Midbrain (tissue), 1 donor: ENCODE data around the gene PIGL.
"Not testable (repeated sequence)": the region's sequence is repeated elsewhere in the genome, so short reads cannot be mapped to it uniquely, and the experiment has no call there.

Experiments
- DNase-seq: peaks from one replicate; lab custom pipeline; 2025; lab: John Stamatoyannopoulos, UW

The PIGL gene

DNA sequence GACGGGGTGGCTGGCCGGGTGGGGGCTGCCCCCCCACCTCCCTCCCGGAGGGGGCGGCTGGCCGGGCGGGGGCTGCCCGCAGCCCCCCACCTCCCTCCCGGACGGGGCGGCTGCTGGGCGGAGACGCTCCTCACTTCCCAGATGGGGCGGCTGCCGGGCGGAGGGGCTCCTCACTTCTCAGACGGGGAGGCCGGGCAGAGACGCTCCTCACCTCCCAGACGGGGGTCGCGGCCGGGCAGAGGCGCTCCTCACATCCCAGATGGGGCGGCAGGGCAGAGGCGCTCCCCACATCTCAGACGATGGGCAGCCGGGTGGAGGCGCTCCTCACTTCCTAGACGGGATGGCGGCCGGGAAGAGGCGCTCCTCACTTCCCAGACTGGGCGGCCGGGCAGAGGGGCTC, 95.1 kb downstream of the PIGL start:
- not testable (repeated sequence) for DNase-seq

- DNase-seq: no peak
Observed at GRCh38 chr17:16313139-16314090, 96.4 kb downstream of the PIGL start.

DNA sequence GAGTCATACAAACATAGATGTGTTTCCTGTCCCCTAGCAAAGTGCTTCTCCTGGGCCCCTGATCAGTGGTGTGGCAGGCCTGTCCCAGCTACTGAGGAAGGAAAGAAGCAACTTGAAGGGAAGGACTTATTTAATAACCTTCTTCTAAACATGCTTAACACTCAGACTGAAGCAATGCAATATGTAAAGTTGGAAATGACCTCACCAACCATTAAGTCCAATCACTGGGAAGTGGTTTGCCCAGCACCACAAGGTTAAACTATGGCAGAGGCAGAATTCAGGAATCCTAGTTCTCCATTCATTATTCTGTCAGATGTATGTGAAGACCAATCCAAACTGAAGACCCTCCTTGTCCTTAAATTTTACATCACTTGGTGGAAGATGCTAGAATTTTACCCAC, 97.2 kb downstream of the PIGL start:
- no peak for DNase-seq

GRCh38 chr17:16314859-16315258, 97.8 kb downstream of the PIGL start:
- DNase-seq: no peak

GRCh38 chr17:16319969-16320368, 103.0 kb downstream of the PIGL start:
- DNase-seq: no peak

DNA sequence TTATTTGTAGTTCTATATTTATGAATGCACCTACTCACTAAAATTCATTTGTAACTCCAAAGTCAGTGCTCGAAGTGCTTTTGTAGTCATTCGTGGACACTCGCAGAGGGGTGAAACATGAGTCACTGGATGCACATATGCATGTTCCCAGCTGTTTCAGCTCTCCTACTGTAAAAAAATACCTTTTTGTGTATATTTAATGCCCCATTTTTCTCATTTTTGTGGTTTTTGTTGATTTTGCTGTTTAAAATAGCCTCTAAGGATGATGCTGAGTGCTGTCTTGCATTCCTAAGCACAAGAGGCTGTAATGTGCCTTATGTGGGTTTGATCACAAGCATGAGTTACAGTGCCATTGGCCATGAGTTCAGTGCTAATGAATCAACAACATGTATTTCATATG, 105.6 kb downstream of the PIGL start:
- no peak for DNase-seq

GRCh38 chr17:16325964-16326363, 109.0 kb downstream of the PIGL start:
- DNase-seq: no peak

- no peak for DNase-seq
Observed at GRCh38 chr17:16327018-16327417, 110.0 kb downstream of the PIGL start.

DNA sequence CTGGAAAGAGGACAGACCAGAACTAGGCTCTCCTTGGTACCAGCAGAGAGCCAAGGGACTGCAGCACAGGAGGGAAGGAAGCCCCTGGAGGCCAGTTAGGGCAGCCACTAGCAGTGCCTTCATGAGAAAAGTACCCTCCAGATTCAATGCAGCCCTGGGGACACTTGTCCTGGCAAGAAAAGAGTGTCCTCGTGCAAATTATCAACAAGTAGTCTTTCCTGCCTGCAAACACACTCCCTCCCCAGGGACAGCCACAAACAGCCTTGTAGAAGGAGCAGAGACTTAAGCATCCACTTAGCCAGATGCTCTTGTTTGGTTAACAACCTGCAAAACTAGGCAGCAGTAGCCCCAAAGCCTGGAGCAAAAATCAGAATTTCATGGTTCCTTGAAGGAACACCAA, 112.0 kb downstream of the PIGL start:
- no peak for DNase-seq

GRCh38 chr17:16329519-16330271, 112.7 kb downstream of the PIGL start:
- no peak for DNase-seq

DNA sequence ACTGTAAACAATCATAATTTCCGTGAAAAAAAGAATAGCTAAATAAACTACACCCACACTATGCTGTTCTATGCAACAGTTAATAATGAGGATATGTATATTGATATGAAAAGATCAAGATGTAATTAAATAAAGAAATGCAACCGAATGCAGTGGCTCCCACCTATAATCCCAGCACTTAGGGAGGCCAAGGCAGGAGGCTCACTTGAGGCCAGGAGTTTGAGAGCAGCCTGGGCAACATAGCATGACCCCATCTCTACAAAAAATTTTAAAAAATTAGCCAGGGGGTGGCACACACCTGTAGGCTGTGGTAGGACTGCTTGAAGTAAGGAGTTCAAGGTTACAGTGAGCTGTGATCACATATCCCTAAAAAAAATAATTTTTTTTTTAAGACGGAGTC, 121.4 kb downstream of the PIGL start:
- DNase-seq: no peak

GRCh38 chr17:16339402-16339801, 122.4 kb downstream of the PIGL start:
- DNase-seq: no peak

DNA sequence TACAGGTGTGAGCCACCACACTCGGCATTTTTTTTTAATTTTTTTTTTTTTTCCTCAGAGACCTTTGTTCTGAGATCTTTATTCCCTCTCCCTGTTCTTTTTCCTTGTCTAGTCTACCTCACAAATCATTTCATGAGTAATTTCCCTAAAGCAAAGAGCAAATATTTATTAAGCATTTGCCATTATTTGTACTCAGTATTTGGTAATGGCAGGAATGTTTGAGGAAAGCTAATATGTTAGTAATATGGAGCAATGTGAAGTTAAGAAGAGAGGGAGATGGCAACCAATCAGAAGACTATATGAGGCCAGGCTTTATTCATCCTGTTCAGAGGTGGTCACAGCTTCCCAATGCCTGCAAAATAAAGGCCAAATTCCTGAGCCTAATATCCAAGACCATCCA, 122.9 kb downstream of the PIGL start:
- no peak for DNase-seq

DNA sequence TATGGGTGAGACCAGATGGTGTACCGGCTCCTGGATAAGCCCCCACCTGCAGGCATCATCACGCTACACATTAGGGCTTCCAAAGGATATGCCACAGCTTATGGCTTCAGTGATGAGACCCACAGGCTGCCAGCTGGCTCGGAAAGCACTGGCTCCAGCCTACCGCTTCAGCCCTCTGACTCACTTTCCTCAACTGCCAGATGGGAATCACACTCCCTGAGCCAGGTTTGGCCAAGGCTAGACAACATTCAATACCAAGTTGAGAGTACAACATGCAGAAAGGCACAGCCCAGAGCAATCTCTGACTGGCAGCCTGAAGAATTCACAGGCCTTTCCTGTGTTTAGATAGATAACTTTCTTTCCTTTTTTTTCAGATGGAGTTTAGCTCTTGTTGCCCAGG, 126.0 kb downstream of the PIGL start:
- DNase-seq: no peak

- DNase-seq: no peak
Observed at GRCh38 chr17:16343569-16343968, 126.6 kb downstream of the PIGL start.

DNA sequence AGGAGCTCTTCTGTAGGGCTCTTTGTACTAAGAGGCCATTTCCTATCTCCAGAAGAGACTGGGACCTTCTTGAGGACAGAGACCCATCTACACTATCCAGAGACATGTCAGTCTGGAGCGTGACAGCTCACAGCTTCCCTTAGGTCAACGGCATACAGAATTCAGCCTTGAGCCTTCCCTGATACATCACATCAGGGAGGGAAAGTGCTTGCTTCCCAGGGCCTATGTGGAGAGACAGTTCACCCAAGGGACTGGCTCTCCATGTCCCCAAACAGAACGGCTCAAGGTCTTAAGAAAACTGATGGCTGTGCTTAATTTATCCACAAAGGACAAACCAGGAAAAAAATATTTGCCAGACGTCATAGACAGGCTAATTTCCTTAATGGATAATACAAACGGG, 128.6 kb downstream of the PIGL start:
- no peak for DNase-seq

- DNase-seq: no peak
Observed at GRCh38 chr17:16346721-16347271, 129.8 kb downstream of the PIGL start.

- no peak for DNase-seq
Observed at GRCh38 chr17:16348586-16348985, 131.6 kb downstream of the PIGL start.

DNA sequence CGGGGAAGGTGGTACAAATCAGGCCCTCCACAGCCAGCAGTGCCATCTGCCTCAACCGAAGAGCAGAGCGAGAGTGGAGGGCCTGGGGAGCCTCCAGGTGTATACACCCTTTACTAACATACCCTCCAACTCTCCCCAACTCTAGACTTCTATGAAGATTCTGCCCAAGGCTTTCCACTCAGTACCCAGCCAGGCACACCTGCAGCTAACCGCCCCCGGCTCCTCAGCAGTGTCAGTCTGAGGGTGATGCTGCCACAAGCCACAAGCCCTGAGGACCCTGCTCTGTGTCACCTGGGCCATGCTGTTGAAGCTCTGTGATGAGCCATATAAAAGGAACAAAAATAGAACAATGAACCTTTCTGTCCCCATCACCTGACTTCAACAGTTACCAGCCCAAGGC, 132.4 kb downstream of the PIGL start:
- DNase-seq: no peak

DNA sequence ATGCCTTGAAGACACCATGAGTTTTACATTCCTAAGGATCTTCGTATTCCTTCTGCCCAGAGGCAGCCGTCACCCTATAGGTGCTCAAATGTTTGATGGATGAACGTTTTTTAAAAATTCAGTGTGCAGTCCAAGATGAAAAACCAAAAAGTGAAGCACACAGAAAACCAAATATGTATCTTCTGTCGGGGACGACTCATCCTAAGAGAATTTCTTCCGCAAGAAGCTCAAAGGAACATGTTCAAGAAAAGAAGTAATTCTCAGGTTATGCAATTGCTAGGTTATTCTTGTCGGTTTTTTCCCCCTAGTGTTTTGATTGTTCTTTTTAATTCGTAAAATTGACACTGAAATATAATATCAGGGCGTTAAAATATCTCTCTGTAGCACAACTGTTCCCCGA, 134.8 kb downstream of the PIGL start:
- DNase-seq: no peak

GRCh38 chr17:16352303-16352666, 135.3 kb downstream of the PIGL start:
- DNase-seq: peak; percentile 7

- DNase-seq: peak; percentile 28
Observed at GRCh38 chr17:16352667-16353316, 135.8 kb downstream of the PIGL start.
